ENCODE data around the gene XRCC3.

DNA sequence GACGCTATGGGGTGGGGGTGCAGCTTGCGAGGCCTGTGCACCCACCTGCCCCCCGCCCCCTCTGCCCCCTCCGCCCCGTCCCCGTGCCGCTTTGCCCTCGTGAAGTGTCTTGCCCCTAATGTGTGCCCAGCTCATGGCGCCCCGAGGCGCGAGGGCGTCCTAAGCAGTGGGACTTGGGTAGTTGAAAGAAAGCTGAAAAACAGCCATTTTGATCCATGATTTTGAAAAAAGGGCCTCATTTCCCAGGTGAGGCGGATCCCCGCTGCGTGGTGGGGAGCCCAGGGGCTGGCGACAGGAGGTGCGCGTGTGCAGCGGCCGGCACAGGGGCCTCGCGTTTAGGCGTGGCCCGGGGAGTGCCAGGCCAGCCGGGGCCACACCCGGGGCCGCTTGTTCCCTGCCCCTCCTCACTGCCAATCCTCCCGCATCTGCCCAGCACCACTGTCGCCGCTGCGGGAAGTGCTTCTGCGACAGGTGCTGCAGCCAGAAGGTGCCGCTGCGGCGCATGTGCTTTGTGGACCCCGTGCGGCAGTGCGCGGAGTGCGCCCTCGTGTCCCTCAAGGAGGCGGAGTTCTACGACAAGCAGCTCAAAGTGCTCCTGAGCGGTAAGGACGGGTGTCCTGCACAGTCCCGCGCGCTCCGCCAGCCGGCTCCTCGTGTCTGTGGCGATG, 12.2 kb upstream of the XRCC3 start:
- TF ChIP-seq, protein P1, sequence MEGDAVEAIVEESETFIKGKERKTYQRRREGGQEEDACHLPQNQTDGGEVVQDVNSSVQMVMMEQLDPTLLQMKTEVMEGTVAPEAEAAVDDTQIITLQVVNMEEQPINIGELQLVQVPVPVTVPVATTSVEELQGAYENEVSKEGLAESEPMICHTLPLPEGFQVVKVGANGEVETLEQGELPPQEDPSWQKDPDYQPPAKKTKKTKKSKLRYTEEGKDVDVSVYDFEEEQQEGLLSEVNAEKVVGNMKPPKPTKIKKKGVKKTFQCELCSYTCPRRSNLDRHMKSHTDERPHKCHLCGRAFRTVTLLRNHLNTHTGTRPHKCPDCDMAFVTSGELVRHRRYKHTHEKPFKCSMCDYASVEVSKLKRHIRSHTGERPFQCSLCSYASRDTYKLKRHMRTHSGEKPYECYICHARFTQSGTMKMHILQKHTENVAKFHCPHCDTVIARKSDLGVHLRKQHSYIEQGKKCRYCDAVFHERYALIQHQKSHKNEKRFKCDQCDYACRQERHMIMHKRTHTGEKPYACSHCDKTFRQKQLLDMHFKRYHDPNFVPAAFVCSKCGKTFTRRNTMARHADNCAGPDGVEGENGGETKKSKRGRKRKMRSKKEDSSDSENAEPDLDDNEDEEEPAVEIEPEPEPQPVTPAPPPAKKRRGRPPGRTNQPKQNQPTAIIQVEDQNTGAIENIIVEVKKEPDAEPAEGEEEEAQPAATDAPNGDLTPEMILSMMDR (IDR thresholded peaks at IDR 0.05) = no peak
- TF ChIP-seq, protein P2, sequence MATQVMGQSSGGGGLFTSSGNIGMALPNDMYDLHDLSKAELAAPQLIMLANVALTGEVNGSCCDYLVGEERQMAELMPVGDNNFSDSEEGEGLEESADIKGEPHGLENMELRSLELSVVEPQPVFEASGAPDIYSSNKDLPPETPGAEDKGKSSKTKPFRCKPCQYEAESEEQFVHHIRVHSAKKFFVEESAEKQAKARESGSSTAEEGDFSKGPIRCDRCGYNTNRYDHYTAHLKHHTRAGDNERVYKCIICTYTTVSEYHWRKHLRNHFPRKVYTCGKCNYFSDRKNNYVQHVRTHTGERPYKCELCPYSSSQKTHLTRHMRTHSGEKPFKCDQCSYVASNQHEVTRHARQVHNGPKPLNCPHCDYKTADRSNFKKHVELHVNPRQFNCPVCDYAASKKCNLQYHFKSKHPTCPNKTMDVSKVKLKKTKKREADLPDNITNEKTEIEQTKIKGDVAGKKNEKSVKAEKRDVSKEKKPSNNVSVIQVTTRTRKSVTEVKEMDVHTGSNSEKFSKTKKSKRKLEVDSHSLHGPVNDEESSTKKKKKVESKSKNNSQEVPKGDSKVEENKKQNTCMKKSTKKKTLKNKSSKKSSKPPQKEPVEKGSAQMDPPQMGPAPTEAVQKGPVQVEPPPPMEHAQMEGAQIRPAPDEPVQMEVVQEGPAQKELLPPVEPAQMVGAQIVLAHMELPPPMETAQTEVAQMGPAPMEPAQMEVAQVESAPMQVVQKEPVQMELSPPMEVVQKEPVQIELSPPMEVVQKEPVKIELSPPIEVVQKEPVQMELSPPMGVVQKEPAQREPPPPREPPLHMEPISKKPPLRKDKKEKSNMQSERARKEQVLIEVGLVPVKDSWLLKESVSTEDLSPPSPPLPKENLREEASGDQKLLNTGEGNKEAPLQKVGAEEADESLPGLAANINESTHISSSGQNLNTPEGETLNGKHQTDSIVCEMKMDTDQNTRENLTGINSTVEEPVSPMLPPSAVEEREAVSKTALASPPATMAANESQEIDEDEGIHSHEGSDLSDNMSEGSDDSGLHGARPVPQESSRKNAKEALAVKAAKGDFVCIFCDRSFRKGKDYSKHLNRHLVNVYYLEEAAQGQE (IDR thresholded peaks at IDR 0.05; ENCODE audit: insufficient read depth in 1 of 2, low read depth in 2 of 2, low read length in 1 of 2) = no peak
- TF ChIP-seq POLR2AphosphoS5 (IDR thresholded peaks at IDR 0.05; ENCODE audit: low read depth, low read length) = no peak
- no peak for TF ChIP-seq SIN3A (IDR thresholded peaks at IDR 0.05; ENCODE audit: borderline replicate concordance, insufficient read depth, low read depth, low read length)

Data from Panc1 (cell line).